OCI-LY3 (cell line): Measurements from ENCODE around the gene TGFBR1.

Source experiments
- H2AFZ ChIP-seq: fragments of 200-600, 300-600 bp; shearing (Covaris generic); 2 replicates; pipeline ENCODE4 v1.6.0; 2014; ENCODE audit warnings: antibody characterized with exemption, low read depth, low read length
- H3K27ac ChIP-seq: fragments of 200-600, 300-600 bp; sonication (generic); 2 replicates; pipeline ENCODE4 v1.5.1; 2014; ENCODE audit warnings: mild to moderate bottlenecking, low read length, moderate library complexity, mixed read lengths
- H3K27me3 ChIP-seq: fragments of 200-600, 300-600 bp; sonication (generic); 2 replicates; pipeline ENCODE4 v1.6.1; 2014; ENCODE audit warnings: low read depth, low read length, mixed read lengths
- H3K36me3 ChIP-seq: fragments of 200-600, 300-600 bp; sonication (generic); replicated peaks from 2 replicates; pipeline ENCODE3; 2014; ENCODE audit warnings: low read depth, low read length, mixed read lengths
- H3K4me1 ChIP-seq: fragments of 300-600, 200-600 bp; sonication (generic); 2 replicates; pipeline ENCODE4 v1.6.1; 2014; ENCODE audit warnings: low read length, mixed read lengths
- H3K4me2 ChIP-seq: fragments of 200-600, 300-600 bp; sonication (generic); 2 replicates; pipeline ENCODE4 v1.6.1; 2014; ENCODE audit warnings: low read length, mixed read lengths
- H3K4me3 ChIP-seq: fragments of 300-600, 200-600 bp; sonication (generic); 2 replicates; pipeline ENCODE4 v1.5.1; 2014; ENCODE audit warnings: antibody characterized with exemption, mild to moderate bottlenecking, low read length, moderate library complexity
- H3K79me2 ChIP-seq: fragments of 300-600, 200-600 bp; shearing (Covaris generic); 2 replicates; pipeline ENCODE4 v1.6.1; 2014; ENCODE audit warnings: mild to moderate bottlenecking, low read length, mixed read lengths
- H3K9ac ChIP-seq: fragments of 300-600, 200-600 bp; shearing (Covaris generic); 2 replicates; pipeline ENCODE4 v1.6.0; 2014; ENCODE audit warnings: mild to moderate bottlenecking, low read length, moderate library complexity
- H3K9me3 ChIP-seq: fragments of 200-600, 300-600 bp; shearing (Covaris generic); 2 replicates; pipeline ENCODE4 v1.6.1; 2014; ENCODE audit warnings: low read length, mixed read lengths; ENCODE audit not compliant: insufficient read depth
- H4K20me1 ChIP-seq: fragments of 200-600, 300-600 bp; sonication (generic); 2 replicates; pipeline ENCODE4 v1.6.1; 2016; ENCODE audit warnings: low read length, mixed read lengths; ENCODE audit not compliant: insufficient read depth
- CTCF ChIP-seq: fragments of 200-600, 300-600 bp; sonication (generic); IDR thresholded peaks from 2 replicates; pipeline ENCODE4 v1.5.1; 2014; ENCODE audit warnings: antibody characterized with exemption, low read length, low read depth
- EZH2phosphoT487 ChIP-seq: fragments of 200-600 bp; shearing (Covaris generic); IDR thresholded peaks from 2 replicates; pipeline ENCODE4 v1.6.1; 2018; ENCODE audit warnings: antibody characterized with exemption, mixed run types, low read depth

Gene TGFBR1

GRCh38 chr9:99083051-99083450, 21.9 kb upstream of the TGFBR1 start:
- Histone ChIP-seq H2AFZ (no peak overlapping the region), H3K4me2 (no peak overlapping the region), H3K27me3 (peaks cover 8% of the 10 kb centered on the region)

GRCh38 chr9:99085949-99086948, 18.7 kb upstream of the TGFBR1 start:
- H3K4me2 ChIP-seq, result no peak overlapping the region
- no peak overlapping the region for H3K4me3 ChIP-seq
- no peaks in the 10 kb centered on the region for H3K79me2 ChIP-seq
- H3K27me3 ChIP-seq, result peaks cover 8% of the 10 kb centered on the region
- 0 out of 2 replicates have a peak, but pooled peaks cover 3% of the 10 kb centered on the region for H3K4me1 ChIP-seq
- no peak overlapping the region for H2AFZ ChIP-seq
- H3K9me3 ChIP-seq, result peaks cover 7% of the 10 kb centered on the region
- no peak for TF ChIP-seq CTCF
- TF ChIP-seq EZH2phosphoT487, result no peak
- H3K36me3 ChIP-seq, result peaks cover 2% of the 10 kb centered on the region
- H4K20me1 ChIP-seq, result no peaks in the 10 kb centered on the region
- H3K27ac ChIP-seq, result no peak overlapping the region
- no peak overlapping the region for H3K9ac ChIP-seq

More at GRCh38 chr9:99083051-99083450, 21.9 kb upstream of the TGFBR1 start:
- Histone ChIP-seq H4K20me1 (no peaks in the 10 kb centered on the region), H3K36me3 (no peaks in the 10 kb centered on the region), H3K79me2 (no peaks in the 10 kb centered on the region), H3K9me3 (no peaks in the 10 kb centered on the region), H3K27ac (no peak overlapping the region), H3K4me1 (0 out of 2 replicates have a peak, but pooled peaks cover 3% of the 10 kb centered on the region), H3K9ac (no peak overlapping the region), H3K4me3 (no peak overlapping the region)
- TF ChIP-seq EZH2phosphoT487 (no peak), CTCF (no peak)

- peaks cover 8% of the 10 kb centered on the region for H3K27me3 ChIP-seq
- 0 out of 2 replicates have a peak, but pooled peaks cover 3% of the 10 kb centered on the region for H3K4me1 ChIP-seq
- peaks cover 2% of the 10 kb centered on the region for H3K36me3 ChIP-seq
- peaks cover 7% of the 10 kb centered on the region for H3K9me3 ChIP-seq
- H4K20me1 ChIP-seq, result no peaks in the 10 kb centered on the region
- no peak overlapping the region for H3K27ac ChIP-seq
- no peaks in the 10 kb centered on the region for H3K79me2 ChIP-seq
- no peak for TF ChIP-seq CTCF
- no peak for TF ChIP-seq EZH2phosphoT487
- no peak overlapping the region for H3K4me2 ChIP-seq
- no peak overlapping the region for H3K4me3 ChIP-seq
- H2AFZ ChIP-seq, result no peak overlapping the region
- H3K9ac ChIP-seq, result no peak overlapping the region
Measured at GRCh38 chr9:99087462-99087861, 17.5 kb upstream of the TGFBR1 start.

- H4K20me1 ChIP-seq, result no peaks in the 10 kb centered on the region
- H2AFZ ChIP-seq, result no peak overlapping the region
- H3K4me2 ChIP-seq, result no peak overlapping the region
- no peak overlapping the region for H3K4me3 ChIP-seq
- no peaks in the 10 kb centered on the region for H3K27me3 ChIP-seq
- no peak overlapping the region for H3K9ac ChIP-seq
- no peak for TF ChIP-seq CTCF
- TF ChIP-seq EZH2phosphoT487, result no peak
- peaks cover 7% of the 10 kb centered on the region for H3K9me3 ChIP-seq
- H3K27ac ChIP-seq, result no peak overlapping the region
- no peaks in the 10 kb centered on the region for H3K79me2 ChIP-seq
- H3K36me3 ChIP-seq, result peaks cover 2% of the 10 kb centered on the region
- 0 out of 2 replicates have a peak, but pooled peaks cover 3% of the 10 kb centered on the region for H3K4me1 ChIP-seq
Measured at GRCh38 chr9:99090336-99091130, 14.4 kb upstream of the TGFBR1 start.
